ENCODE results near the gene MEF2C. TPM values are rescaled to one million over a fixed set of nuclear protein-coding genes. Genes with fewer than 3 reads are reported as not detected.

The MEF2C gene
- total RNA-seq, 2 donors from 2014 or later: 94.0 to 104 TPM

DNA sequence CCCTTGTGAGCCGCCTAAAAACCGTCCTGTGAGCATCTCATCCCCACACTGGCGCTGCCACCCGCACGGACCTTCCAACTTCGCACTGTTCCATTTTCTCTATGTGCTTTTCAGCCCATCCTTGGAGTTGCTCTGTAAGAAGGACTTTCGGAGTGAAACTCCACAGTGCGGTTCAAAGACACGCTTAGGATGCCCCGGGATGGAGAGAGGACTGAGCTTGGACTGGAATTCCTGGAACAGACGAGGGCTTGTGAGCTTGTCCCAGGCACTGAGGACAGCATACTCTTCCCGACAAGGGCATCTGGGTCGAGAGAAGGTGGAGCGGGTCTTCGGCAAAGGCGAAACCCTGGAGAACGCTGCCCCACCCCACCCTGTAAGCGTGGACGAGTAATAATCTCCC, 187.8 kb downstream of the MEF2C start:
- H3K27me3 ChIP-seq (replicated peaks; ENCODE audit: insufficient read depth): peaks cover 33% of the 10 kb centered on the region
- ATAC-seq (ENCODE audit: insufficient number of reproducible peaks, low FRiP score, low read depth): no peak
- DNase-seq (ENCODE audit: low spot score): no peak

GRCh38 chr5:88694023-88694679, 188.8 kb downstream of the MEF2C start:
- no peak for ATAC-seq (ENCODE audit: insufficient number of reproducible peaks, low FRiP score, low read depth)

More for the DNA sequence above, 187.8 kb downstream of the MEF2C start:
- TF ChIP-seq CTCF (IDR thresholded peaks at IDR 0.05): no peak
- Histone ChIP-seq H3K27ac (no peak overlapping the region), H3K4me1 (ENCODE audit: control insufficient read depth in 1 of 2, low read depth in 2 of 2) (peaks cover 6 to 22% of the 10 kb centered on the region in 2 donors), H3K9me3 (no peaks in the 10 kb centered on the region), H3K4me3 (no peak overlapping the region), H3K36me3 (no peaks in the 10 kb centered on the region)

DNA sequence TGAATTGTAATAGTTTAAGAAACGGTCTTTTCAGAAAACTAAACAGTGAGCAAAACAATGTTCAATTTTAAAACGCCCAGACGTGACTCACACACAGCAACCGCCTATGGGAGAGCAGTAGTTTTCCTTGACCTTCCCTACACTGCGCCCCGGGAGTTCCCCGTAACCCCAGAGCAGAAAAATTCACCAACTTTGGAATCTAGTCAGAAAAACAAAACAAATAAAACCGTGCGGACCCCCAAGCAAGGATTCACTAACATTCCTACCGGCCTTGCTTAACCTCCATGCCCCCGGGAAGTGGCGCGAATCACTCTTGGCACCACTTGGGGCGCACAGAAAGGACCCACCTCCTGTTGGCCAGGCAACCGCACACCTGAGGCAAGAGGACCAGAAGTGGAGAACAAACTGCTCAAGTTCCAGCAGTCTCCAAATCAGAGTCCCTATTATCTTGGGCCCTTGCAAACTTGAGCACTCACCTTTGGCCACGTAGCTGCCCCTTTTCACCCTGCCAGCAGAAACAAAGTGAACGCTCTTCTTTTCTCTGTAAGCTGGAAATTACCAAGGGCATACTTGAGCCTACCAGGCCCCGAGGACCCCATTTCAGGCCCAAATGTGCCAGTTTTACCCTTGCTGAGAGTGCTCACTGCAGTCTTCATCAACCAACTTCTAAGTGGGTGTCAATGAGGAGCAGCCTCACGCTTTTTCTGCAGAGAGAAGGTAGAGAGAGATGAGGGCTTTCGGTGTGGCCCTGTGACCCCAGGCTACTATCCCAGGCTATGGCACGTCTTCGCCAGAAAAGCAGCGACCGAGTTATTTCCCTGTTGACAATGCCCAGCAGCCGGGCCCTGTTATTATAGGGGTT, 189.7 kb downstream of the MEF2C start:
- H3K4me1 ChIP-seq (ENCODE audit: control insufficient read depth in 1 of 2, low read depth in 2 of 2): peaks cover 6 to 22% of the 10 kb centered on the region in 2 donors
- no peak for ATAC-seq (ENCODE audit: insufficient number of reproducible peaks, low FRiP score, low read depth)

More at GRCh38 chr5:88694023-88694679, 188.8 kb downstream of the MEF2C start:
- no peak for DNase-seq (ENCODE audit: low spot score)
- peaks cover 6 to 22% of the 10 kb centered on the region in 2 donors for H3K4me1 ChIP-seq (ENCODE audit: control insufficient read depth in 1 of 2, low read depth in 2 of 2)
- peaks cover 40% of the 10 kb centered on the region for H3K27me3 ChIP-seq (replicated peaks; ENCODE audit: insufficient read depth)
- no peaks in the 10 kb centered on the region for H3K36me3 ChIP-seq
- H3K4me3 ChIP-seq: no peak overlapping the region
- no peak for TF ChIP-seq CTCF (IDR thresholded peaks at IDR 0.05)
- H3K9me3 ChIP-seq: no peaks in the 10 kb centered on the region
- H3K27ac ChIP-seq: no peak overlapping the region

DNA sequence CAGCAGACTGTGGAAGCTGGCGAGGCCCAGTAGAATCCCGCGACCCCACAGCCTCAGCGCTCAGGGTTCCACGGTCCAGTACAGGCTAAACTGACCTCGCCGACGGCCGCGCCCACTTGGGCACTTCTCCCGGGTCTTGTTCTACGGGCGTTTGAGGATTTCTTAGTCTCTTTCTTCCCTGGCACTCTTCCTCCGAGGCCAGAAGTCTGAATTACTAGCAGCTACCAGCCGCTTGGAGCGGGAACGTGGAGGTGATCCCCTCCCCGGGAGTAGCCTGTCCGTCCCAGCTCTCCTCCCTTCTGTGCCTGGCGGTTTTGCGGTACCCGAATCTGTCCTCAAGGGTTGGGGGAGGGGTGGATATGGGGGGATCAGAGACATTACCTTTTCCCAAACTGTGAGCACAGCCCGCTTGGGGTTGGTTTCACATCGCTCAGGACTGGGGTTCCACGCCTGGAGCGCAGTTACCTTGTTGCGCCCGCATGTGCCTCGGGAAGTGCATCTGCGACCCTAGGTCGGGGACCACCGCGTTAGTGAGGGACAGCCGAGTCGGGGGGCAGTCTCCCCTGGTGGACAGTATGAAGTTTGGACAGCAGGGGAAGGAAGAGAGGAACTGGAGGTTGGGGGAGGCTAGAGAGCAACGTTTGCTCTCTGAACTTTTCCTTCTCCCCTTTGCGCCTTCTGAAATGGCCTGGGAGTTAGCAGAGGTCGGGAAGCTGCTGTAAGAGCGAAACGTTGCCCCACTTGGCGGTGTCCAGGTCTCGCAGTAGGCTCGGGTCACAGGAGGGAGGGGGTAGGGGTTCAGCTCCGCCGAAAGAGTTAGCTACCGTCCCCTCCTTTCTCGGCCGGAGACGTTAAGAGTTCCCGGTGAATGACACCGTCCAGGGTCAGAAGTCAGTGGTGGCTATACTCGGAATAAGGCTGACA, 190.8 kb downstream of the MEF2C start:
- no peak overlapping the region for H3K27ac ChIP-seq
- H3K9me3 ChIP-seq: no peaks in the 10 kb centered on the region
- TF ChIP-seq CTCF (IDR thresholded peaks at IDR 0.05): no peak
- no peaks in the 10 kb centered on the region for H3K36me3 ChIP-seq
- ATAC-seq (ENCODE audit: insufficient number of reproducible peaks, low FRiP score, low read depth) (no peak), DNase-seq (ENCODE audit: low spot score) (no peak)
- H3K4me3 ChIP-seq: peak overlapping the region; percentile 41
- H3K27me3 ChIP-seq (replicated peaks; ENCODE audit: insufficient read depth): peaks cover 45% of the 10 kb centered on the region
- peaks cover 6 to 22% of the 10 kb centered on the region in 2 donors for H3K4me1 ChIP-seq (ENCODE audit: control insufficient read depth in 1 of 2, low read depth in 2 of 2)

More for the DNA sequence above, 189.7 kb downstream of the MEF2C start:
- Histone ChIP-seq H3K4me3 (no peak overlapping the region), H3K27ac (no peak overlapping the region), H3K36me3 (no peaks in the 10 kb centered on the region), H3K27me3 (replicated peaks; ENCODE audit: insufficient read depth) (peaks cover 40% of the 10 kb centered on the region), H3K9me3 (no peaks in the 10 kb centered on the region)
- DNase-seq (ENCODE audit: low spot score): no peak
- no peak for TF ChIP-seq CTCF (IDR thresholded peaks at IDR 0.05)
